Measurements from ENCODE around the gene GRK2.
A peak's percentile ranks its signal among the peaks of the same experiment; 100 is the strongest.
"Not testable (repeated sequence)": the region's sequence is repeated elsewhere in the genome, so short reads cannot be mapped to it uniquely, and the experiment has no call there.

Gene GRK2

DNA sequence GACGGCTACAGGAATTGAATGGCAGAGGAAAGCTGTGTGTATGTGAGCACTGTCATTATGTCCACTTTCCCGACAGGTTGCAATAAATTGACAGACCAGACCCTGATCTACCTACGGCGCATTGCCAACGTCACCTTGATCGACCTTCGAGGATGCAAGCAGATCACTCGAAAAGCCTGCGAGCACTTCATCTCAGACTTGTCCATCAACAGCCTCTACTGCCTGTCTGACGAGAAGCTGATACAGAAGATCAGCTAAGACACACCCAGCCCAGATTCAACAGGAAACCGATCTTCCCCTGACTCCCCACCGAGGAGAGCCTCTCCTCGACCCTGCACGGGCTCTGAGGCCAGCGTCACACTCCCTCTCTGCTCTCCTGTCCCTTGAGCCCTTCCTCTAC is 11.5 kb upstream of the GRK2 start:
- Histone ChIP-seq H3K4me3 (ENCODE audit: low read length in 2 of 2) (no peak overlapping the region), H3K27me3 (ENCODE audit: control insufficient read depth in 1 of 2, insufficient read depth in 2 of 2, low read length in 2 of 2) (no peaks in the 10 kb centered on the region), H3K4me1 (ENCODE audit: control insufficient read depth, insufficient read depth, low read length) (no peaks in the 10 kb centered on the region), H3K9me3 (ENCODE audit: control insufficient read depth in 2 of 2, low read length in 2 of 2) (no peaks in the 10 kb centered on the region), H3K27ac (ENCODE audit: low read length) (no peak overlapping the region), H3K36me3 (ENCODE audit: control insufficient read depth in 2 of 2, insufficient read depth in 2 of 2, low read length in 2 of 2) (peaks cover 65 to 67% of the 10 kb centered on the region in 2 donors), H3K9ac (ENCODE audit: low read length in 2 of 2) (no peak overlapping the region)

DNA sequence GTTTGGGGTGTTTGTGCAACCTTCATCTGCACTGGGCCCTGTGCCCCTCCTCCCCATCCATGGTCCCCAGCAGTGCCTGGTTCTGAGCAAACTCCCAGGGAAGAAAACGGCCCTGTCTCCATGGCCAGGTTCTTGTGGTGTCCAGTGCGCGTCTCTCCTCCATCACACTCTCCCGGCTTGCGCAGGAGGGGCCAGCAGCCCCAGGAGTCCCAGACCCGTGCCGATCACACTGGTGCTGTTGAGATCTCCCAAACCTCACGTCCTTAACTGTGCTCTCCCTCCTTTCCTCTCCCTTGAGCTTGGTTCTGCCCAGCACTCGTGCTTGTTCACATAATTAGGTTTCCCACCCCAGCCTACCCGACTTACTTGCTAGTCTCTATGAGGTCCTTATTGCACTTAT is 10.9 kb upstream of the GRK2 start:
- Histone ChIP-seq H3K27ac (ENCODE audit: low read length) (no peak overlapping the region), H3K4me3 (ENCODE audit: low read length in 2 of 2) (no peak overlapping the region), H3K36me3 (ENCODE audit: control insufficient read depth in 2 of 2, insufficient read depth in 2 of 2, low read length in 2 of 2) (peaks cover 59 to 62% of the 10 kb centered on the region in 2 donors), H3K9me3 (ENCODE audit: control insufficient read depth in 2 of 2, low read length in 2 of 2) (no peaks in the 10 kb centered on the region), H3K27me3 (ENCODE audit: control insufficient read depth in 1 of 2, insufficient read depth in 2 of 2, low read length in 2 of 2) (no peaks in the 10 kb centered on the region), H3K4me1 (ENCODE audit: control insufficient read depth, insufficient read depth, low read length) (no peaks in the 10 kb centered on the region), H3K9ac (ENCODE audit: low read length in 2 of 2) (no peak overlapping the region)

DNA sequence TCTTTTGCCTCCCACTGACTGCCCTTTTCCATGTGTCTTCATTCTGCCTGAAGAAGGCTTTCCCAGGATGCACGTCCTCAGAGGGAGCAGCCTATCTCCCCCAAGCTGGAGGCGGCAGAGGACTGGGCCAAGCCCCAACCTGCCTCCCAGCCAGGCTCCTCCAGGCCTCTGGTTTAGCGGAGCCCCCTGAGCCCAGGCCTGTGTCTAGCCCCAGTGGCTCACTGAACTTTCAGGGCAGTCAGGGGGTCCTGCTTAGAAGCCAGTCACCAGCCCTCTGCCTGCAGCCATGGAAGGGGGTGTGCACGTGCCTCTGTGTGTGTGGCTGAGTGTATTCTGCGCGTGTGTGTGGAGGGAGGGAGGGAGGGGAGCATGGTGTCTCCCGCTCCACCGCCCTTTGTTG is 10.4 kb upstream of the GRK2 start:
- H3K4me3 ChIP-seq (ENCODE audit: low read length in 2 of 2): no peak overlapping the region
- no peak overlapping the region for H3K27ac ChIP-seq (ENCODE audit: low read length)
- H3K36me3 ChIP-seq (ENCODE audit: control insufficient read depth in 2 of 2, insufficient read depth in 2 of 2, low read length in 2 of 2): peaks cover 54 to 57% of the 10 kb centered on the region in 2 donors

DNA sequence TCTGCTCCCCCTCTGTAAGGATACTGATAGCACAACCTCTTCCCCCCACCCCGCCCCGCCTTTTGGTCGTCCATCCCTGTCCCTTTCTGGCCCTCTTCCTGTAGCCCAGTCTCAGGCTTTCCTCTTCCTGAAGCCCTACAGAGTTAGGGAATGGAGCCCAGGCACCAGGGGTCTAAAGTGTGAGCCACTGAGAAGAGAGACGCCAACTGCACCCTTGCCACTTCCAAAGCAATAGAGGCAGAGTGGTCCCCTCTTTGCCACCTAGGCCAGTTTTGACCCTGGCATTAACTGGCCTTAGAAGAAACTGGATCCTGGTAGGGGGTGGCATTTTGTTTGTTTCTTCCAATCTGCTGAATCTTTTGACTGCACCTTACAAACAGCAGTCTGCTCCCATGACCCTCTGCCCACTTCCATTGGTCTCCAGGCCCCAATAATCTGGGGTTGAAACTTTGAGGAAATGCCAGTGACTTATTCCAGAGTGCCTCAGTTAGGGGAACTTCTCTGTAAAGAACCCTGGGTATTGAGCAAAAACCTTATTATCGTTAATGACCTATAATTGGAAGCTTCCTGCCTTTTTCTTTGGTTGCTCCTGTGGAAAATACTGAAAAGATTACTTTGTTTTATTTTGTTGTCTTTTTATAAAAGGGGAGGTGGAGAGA is 9.7 kb upstream of the GRK2 start:
- Histone ChIP-seq H3K4me3 (ENCODE audit: low read length in 2 of 2) (no peak overlapping the region), H3K27me3 (ENCODE audit: control insufficient read depth in 1 of 2, insufficient read depth in 2 of 2, low read length in 2 of 2) (no peaks in the 10 kb centered on the region), H3K27ac (ENCODE audit: low read length) (no peak overlapping the region), H3K9ac (ENCODE audit: low read length in 2 of 2) (no peak overlapping the region), H3K9me3 (ENCODE audit: control insufficient read depth in 2 of 2, low read length in 2 of 2) (no peaks in the 10 kb centered on the region), H3K4me1 (ENCODE audit: control insufficient read depth, insufficient read depth, low read length) (peaks cover 3% of the 10 kb centered on the region), H3K36me3 (ENCODE audit: control insufficient read depth in 2 of 2, insufficient read depth in 2 of 2, low read length in 2 of 2) (peaks cover 47 to 50% of the 10 kb centered on the region in 2 donors)

More for the DNA sequence above, 10.4 kb upstream of the GRK2 start:
- no peaks in the 10 kb centered on the region for H3K4me1 ChIP-seq (ENCODE audit: control insufficient read depth, insufficient read depth, low read length)
- H3K27me3 ChIP-seq (ENCODE audit: control insufficient read depth in 1 of 2, insufficient read depth in 2 of 2, low read length in 2 of 2): no peaks in the 10 kb centered on the region
- H3K9ac ChIP-seq (ENCODE audit: low read length in 2 of 2): no peak overlapping the region
- H3K9me3 ChIP-seq (ENCODE audit: control insufficient read depth in 2 of 2, low read length in 2 of 2): no peaks in the 10 kb centered on the region

DNA sequence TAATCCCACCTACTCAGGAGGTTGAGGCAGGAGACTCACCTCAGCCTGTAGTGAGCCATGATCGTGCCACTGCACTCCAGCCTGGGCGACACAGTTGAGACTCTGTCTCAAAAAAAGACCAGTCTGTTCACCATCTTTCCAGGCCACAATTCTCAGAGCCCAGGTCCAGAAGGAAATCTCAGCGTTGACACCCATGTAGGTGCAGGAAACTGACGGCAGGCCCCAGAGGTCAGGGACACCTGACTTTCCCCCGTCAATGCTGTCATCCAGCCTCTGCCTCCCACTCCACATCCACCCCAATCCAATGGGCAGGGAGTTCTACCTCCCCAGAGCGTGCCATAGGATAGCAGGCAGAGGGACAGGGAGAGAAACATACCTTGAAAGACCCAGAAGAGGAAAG is 5.9 kb upstream of the GRK2 start:
- Histone ChIP-seq H3K4me3 (ENCODE audit: low read length in 2 of 2) (no peak overlapping the region), H3K4me1 (ENCODE audit: control insufficient read depth, insufficient read depth, low read length) (peaks cover 18% of the 10 kb centered on the region), H3K36me3 (ENCODE audit: control insufficient read depth in 2 of 2, insufficient read depth in 2 of 2, low read length in 2 of 2) (peaks cover 9 to 12% of the 10 kb centered on the region in 2 donors), H3K9ac (ENCODE audit: low read length in 2 of 2) (no peak overlapping the region), H3K9me3 (ENCODE audit: control insufficient read depth in 2 of 2, low read length in 2 of 2) (no peaks in the 10 kb centered on the region), H3K27me3 (ENCODE audit: control insufficient read depth in 1 of 2, insufficient read depth in 2 of 2, low read length in 2 of 2) (no peaks in the 10 kb centered on the region), H3K27ac (ENCODE audit: low read length) (no peak overlapping the region)

DNA sequence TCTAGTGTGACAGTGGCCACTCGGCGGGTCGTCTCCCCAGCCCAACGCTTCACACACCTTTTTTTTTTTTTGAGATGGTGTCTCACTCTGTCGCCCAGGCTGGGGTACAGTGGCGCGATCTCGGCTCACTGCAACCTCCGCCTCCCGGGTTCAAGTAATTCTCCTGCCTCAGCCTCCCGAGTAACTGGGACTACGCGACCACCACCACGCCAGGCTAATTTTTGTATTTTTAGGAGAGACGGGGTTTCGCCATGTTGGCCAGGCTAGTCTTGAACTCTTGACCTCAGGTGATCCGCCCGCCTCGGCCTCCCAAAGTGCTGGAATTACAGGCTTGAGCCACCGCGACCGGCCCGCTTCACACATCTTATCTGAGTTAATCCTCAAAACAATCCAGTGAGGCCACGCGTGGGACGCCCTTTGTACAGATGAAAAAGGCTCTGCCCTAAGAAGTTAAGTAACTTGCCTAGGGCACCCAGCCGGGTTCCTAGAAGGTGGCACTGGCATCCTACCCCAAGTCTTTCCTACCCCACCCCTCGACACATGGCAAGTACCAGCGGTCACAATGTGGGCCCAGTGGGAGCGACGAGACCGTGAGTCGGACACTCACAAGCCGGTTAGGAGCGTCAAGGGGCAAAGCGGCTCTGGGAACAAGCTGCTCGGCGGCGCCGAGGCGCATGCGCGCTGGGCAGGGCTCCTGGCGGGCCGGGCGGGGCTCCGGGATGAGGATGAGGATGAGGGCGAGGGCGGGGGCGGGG is 5.2 kb upstream of the GRK2 start:
- not testable (repeated sequence) for H3K9me3 ChIP-seq (ENCODE audit: control insufficient read depth in 2 of 2, low read length in 2 of 2)

DNA sequence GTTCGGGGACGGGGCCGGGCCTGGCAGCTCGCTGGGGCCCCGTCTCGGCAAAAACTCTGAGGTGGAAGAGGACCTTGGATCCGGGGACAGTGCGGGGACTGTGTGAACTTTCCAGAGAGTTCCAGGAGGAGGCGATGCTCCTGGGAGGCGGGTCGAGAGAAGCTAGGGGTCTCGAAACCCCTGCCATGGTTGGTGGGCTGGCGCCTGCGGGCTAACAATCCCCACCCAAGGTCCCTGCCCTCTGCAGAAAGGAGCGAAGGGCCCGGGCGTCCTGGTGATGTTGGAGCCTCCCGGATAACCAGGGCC is 4.7 kb upstream of the GRK2 start:
- Histone ChIP-seq H3K4me1 (ENCODE audit: control insufficient read depth, insufficient read depth, low read length) (peaks cover 25% of the 10 kb centered on the region), H3K9me3 (ENCODE audit: control insufficient read depth in 2 of 2, low read length in 2 of 2) (no peaks in the 10 kb centered on the region), H3K9ac (ENCODE audit: low read length in 2 of 2) (no peak overlapping the region), H3K27ac (ENCODE audit: low read length) (no peak overlapping the region), H3K36me3 (ENCODE audit: control insufficient read depth in 2 of 2, insufficient read depth in 2 of 2, low read length in 2 of 2) (peaks cover under 1 to 3% of the 10 kb centered on the region in 2 donors), H3K27me3 (ENCODE audit: control insufficient read depth in 1 of 2, insufficient read depth in 2 of 2, low read length in 2 of 2) (no peaks in the 10 kb centered on the region), H3K4me3 (ENCODE audit: low read length in 2 of 2) (peak overlapping the region in 1 of 2 donors; percentile 72)

More for the DNA sequence above, 5.2 kb upstream of the GRK2 start:
- peaks cover 24% of the 10 kb centered on the region for H3K4me1 ChIP-seq (ENCODE audit: control insufficient read depth, insufficient read depth, low read length)
- not testable (repeated sequence) for H3K27me3 ChIP-seq (ENCODE audit: control insufficient read depth in 1 of 2, insufficient read depth in 2 of 2, low read length in 2 of 2); H3K36me3 ChIP-seq (ENCODE audit: control insufficient read depth in 2 of 2, insufficient read depth in 2 of 2, low read length in 2 of 2); H3K27ac ChIP-seq (ENCODE audit: low read length)
- H3K9ac ChIP-seq (ENCODE audit: low read length in 2 of 2): peak overlapping the region; percentile 47 to 60
- peak overlapping the region; percentile 66 to 72 for H3K4me3 ChIP-seq (ENCODE audit: low read length in 2 of 2)

DNA sequence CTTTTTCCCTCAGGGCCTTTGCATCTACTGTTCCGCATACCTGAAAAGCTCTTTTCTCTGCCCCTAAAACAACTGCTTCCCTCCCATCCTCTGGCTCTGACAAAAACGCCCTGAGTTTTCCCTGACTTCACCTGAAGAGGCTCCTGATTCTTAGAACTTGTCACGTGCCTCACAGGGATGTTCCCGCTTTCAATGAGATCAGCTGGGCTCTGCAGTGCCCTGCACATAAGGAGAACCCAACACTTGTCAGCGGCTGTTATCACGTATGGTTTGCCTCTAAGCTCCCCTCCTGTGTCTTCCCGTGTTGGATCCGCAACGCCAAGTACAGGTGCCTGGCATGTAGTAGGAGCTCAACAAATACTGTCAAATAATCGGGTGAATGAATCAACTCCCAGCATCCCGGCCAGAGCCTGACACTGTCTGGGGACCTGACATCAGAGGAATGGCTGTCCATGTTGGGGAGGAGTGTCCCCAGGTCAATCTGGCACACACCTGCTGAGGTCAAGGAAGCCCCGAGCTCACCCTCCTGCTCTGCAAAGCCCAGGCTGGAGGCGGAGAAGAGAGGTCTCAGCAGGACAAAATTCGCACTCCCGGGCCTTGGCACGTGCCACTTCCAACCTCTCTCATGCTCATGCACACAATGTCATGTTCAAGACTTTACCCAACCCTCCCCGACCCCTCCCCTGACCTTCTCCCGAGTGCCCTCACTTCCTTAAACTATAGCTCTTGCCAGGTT is 4.2 kb upstream of the GRK2 start:
- Histone ChIP-seq H3K9me3 (ENCODE audit: control insufficient read depth in 2 of 2, low read length in 2 of 2) (no peaks in the 10 kb centered on the region), H3K4me1 (ENCODE audit: control insufficient read depth, insufficient read depth, low read length) (peaks cover 28% of the 10 kb centered on the region), H3K27ac (ENCODE audit: low read length) (no peak overlapping the region), H3K36me3 (ENCODE audit: control insufficient read depth in 2 of 2, insufficient read depth in 2 of 2, low read length in 2 of 2) (no peaks in the 10 kb centered on the region), H3K4me3 (ENCODE audit: low read length in 2 of 2) (peak overlapping the region in 1 of 2 donors; percentile 72), H3K27me3 (ENCODE audit: control insufficient read depth in 1 of 2, insufficient read depth in 2 of 2, low read length in 2 of 2) (no peaks in the 10 kb centered on the region), H3K9ac (ENCODE audit: low read length in 2 of 2) (no peak overlapping the region)

DNA sequence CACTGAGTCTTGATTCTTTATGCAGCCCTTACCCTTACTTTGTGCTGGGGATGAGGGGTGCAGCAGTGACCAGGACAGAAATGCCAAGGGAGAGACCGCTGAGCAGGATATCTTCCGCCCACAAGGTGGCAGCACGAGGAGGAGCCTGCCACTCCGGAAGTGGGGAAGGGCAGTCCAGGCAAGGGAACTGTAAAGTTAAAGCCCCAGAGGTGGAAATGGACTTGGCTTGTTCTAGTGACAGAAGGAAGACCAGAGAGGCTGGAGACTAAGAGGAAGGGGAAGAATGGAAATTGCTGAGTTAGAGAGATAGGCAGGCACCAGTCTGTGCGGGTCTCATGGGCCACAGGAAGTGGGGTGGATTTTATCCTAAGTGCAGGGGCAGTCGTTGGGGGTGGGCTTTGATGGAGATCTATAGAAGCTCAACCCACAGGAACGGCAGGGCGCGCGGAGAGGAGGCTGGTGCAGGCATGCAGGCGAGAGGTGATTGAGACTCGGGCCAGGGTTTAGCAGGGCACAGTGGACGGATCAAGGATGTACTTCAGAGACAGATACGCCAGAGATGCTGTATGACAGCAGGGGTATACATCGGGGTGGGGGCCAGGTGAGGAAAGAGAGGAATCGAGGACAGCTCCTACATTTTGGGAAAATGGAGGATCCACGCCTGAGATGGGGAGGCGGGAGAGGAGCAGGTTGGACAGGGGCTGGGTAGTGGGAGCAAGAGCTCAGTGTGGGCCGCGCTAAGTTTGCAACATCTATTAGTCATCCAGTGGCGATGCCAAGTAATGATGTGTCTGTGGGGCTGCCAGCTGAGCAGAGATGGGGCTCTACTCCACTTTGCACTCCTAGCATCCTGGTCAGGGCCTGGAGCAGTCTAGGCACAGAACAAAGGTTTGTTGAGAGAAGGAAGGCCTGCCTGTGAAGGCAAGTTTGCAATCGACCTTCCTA is 3.3 kb upstream of the GRK2 start:
- Histone ChIP-seq H3K27me3 (ENCODE audit: control insufficient read depth in 1 of 2, insufficient read depth in 2 of 2, low read length in 2 of 2) (no peaks in the 10 kb centered on the region), H3K4me3 (ENCODE audit: low read length in 2 of 2) (peak overlapping the region in 1 of 2 donors; percentile 35), H3K36me3 (ENCODE audit: control insufficient read depth in 2 of 2, insufficient read depth in 2 of 2, low read length in 2 of 2) (no peaks in the 10 kb centered on the region), H3K9me3 (ENCODE audit: control insufficient read depth in 2 of 2, low read length in 2 of 2) (no peaks in the 10 kb centered on the region), H3K4me1 (ENCODE audit: control insufficient read depth, insufficient read depth, low read length) (peaks cover 37% of the 10 kb centered on the region), H3K27ac (ENCODE audit: low read length) (peak overlapping the region; percentile 46), H3K9ac (ENCODE audit: low read length in 2 of 2) (peak overlapping the region in 1 of 2 donors; percentile 29)

DNA sequence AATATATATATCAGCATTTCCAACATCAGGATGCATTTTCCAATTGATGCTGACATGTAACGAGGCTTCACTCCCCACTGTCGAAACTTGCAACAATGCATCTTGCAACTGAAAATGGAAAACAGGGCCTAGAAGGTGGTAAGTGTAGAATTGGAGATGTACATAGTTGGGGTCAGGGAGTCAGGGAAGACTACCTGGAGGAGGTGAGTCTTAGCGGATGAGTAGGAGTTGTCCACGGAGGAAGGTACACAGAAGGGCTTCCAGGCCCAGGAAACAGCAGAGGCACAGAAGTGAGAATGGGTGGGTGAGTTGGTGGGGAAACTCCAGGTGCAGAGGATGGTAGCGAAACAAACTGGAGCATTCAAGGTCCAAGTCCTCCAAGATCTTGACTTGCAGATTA is 2.0 kb upstream of the GRK2 start:
- Histone ChIP-seq H3K36me3 (ENCODE audit: control insufficient read depth in 2 of 2, insufficient read depth in 2 of 2, low read length in 2 of 2) (peaks cover 0 to 2% of the 10 kb centered on the region in 2 donors), H3K4me1 (ENCODE audit: control insufficient read depth, insufficient read depth, low read length) (peaks cover 50% of the 10 kb centered on the region)

More for the DNA sequence above, 2.0 kb upstream of the GRK2 start:
- H3K4me3 ChIP-seq (ENCODE audit: low read length in 2 of 2): no peak overlapping the region
- H3K9me3 ChIP-seq (ENCODE audit: control insufficient read depth in 2 of 2, low read length in 2 of 2): no peaks in the 10 kb centered on the region
- H3K27ac ChIP-seq (ENCODE audit: low read length): no peak overlapping the region
- no peak overlapping the region for H3K9ac ChIP-seq (ENCODE audit: low read length in 2 of 2)
- no peaks in the 10 kb centered on the region for H3K27me3 ChIP-seq (ENCODE audit: control insufficient read depth in 1 of 2, insufficient read depth in 2 of 2, low read length in 2 of 2)
